ENCODE results near the gene FUNDC2.

Gene FUNDC2

DNA sequence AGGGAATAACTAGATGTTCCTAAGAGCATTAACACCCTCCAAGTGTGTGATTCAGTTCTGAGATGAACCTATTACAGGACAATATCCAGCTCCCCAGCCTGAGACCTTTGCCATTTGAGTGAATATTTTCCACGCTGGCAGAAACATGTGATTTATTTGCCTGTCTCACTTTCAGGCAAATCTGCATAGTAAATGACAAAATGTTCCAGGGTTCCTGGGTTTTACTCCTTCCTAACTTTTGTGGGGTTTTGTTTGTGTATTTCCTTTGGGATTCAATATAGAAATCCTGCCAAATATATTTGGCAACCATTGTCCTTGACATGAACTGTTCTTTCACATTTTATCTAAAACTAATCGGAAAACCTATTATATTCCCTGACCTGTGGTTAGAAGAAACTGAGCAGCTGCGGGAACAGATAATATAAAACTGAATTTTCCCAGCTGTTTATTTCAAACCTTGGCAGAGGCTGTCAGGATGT lies 16.6 kb upstream of the FUNDC2 start:
- TF ChIP-seq EZH2phosphoT487 (IDR thresholded peaks at IDR 0.05; ENCODE audit: low read depth) (no peak), CTCF (IDR thresholded peaks at IDR 0.05; ENCODE audit: low read depth, low read length) (no peak)

GRCh38 chrX:155020591-155020990 lies 6.1 kb upstream of the FUNDC2 start:
- Histone ChIP-seq H3K27me3 (ENCODE audit: low read depth, low read length) (no peaks in the 10 kb centered on the region), H3K27ac (ENCODE audit: low read length) (no peak overlapping the region), H3K4me1 (ENCODE audit: low read length) (no peaks in the 10 kb centered on the region; the same call in 1 of the 2 replicates)

More for the DNA sequence above, 16.6 kb upstream of the FUNDC2 start:
- Histone ChIP-seq H3K27me3 (ENCODE audit: low read depth, low read length) (no peaks in the 10 kb centered on the region), H3K4me1 (ENCODE audit: low read length) (no peaks in the 10 kb centered on the region), H3K9me3 (ENCODE audit: insufficient read depth, low read length) (no peaks in the 10 kb centered on the region), H3K27ac (ENCODE audit: low read length) (no peak overlapping the region), H3K4me3 (ENCODE audit: low read length) (no peak overlapping the region), H4K20me1 (ENCODE audit: insufficient read depth, low read length) (no peaks in the 10 kb centered on the region), H2AFZ (ENCODE audit: low read depth, low read length) (no peak overlapping the region), H3K4me2 (ENCODE audit: low read length) (no peak overlapping the region), H3K36me3 (replicated peaks; ENCODE audit: low read depth, low read length) (no peaks in the 10 kb centered on the region), H3K79me2 (ENCODE audit: low read length) (no peaks in the 10 kb centered on the region), H3K9ac (ENCODE audit: low read length) (no peak overlapping the region)

GRCh38 chrX:155022585-155022984 lies 4.1 kb upstream of the FUNDC2 start, which contains the start of gene F8:
TSS of gene F8 (minus strand) at chrX:155022723. CDS start at chrX:155022552, 171 bp downstream.
- Histone ChIP-seq H2AFZ (ENCODE audit: low read depth, low read length) (no peak within 1 kb of the TSS), H3K9me3 (ENCODE audit: insufficient read depth, low read length) (no peaks in the 10 kb centered on the region), H3K4me2 (ENCODE audit: low read length) (no peak within 1 kb of the TSS), H4K20me1 (ENCODE audit: insufficient read depth, low read length) (no peaks in the 10 kb centered on the region), H3K4me1 (ENCODE audit: low read length) (no peaks in the 10 kb centered on the region; the same call in 1 of the 2 replicates), H3K27me3 (ENCODE audit: low read depth, low read length) (no peaks in the 10 kb centered on the region), H3K4me3 (ENCODE audit: low read length) (no peak within 1 kb of the TSS), H3K79me2 (ENCODE audit: low read length) (peaks cover 4% of the 10 kb centered on the region), H3K9ac (ENCODE audit: low read length) (no peak within 1 kb of the TSS), H3K36me3 (replicated peaks; ENCODE audit: low read depth, low read length) (no peaks in the 10 kb centered on the region), H3K27ac (ENCODE audit: low read length) (no peak within 1 kb of the TSS)
- TF ChIP-seq EZH2phosphoT487 (IDR thresholded peaks at IDR 0.05; ENCODE audit: low read depth) (no peak), CTCF (IDR thresholded peaks at IDR 0.05; ENCODE audit: low read depth, low read length) (no peak)

More at GRCh38 chrX:155020591-155020990, 6.1 kb upstream of the FUNDC2 start:
- Histone ChIP-seq H3K36me3 (replicated peaks; ENCODE audit: low read depth, low read length) (no peaks in the 10 kb centered on the region), H3K9ac (ENCODE audit: low read length) (no peak overlapping the region), H3K4me2 (ENCODE audit: low read length) (no peak overlapping the region), H3K4me3 (ENCODE audit: low read length) (no peak overlapping the region), H4K20me1 (ENCODE audit: insufficient read depth, low read length) (no peaks in the 10 kb centered on the region), H2AFZ (ENCODE audit: low read depth, low read length) (no peak overlapping the region), H3K79me2 (ENCODE audit: low read length) (no peaks in the 10 kb centered on the region), H3K9me3 (ENCODE audit: insufficient read depth, low read length) (no peaks in the 10 kb centered on the region)
- TF ChIP-seq CTCF (IDR thresholded peaks at IDR 0.05; ENCODE audit: low read depth, low read length) (no peak), EZH2phosphoT487 (IDR thresholded peaks at IDR 0.05; ENCODE audit: low read depth) (no peak)

GRCh38 chrX:155023907-155024833 lies 2.5 kb upstream of the FUNDC2 start:
- H4K20me1 ChIP-seq (ENCODE audit: insufficient read depth, low read length), result no peaks in the 10 kb centered on the region
- peaks cover 8% of the 10 kb centered on the region for H3K4me1 ChIP-seq (ENCODE audit: low read length)
- no peak overlapping the region for H3K4me2 ChIP-seq (ENCODE audit: low read length)
- no peaks in the 10 kb centered on the region for H3K36me3 ChIP-seq (replicated peaks; ENCODE audit: low read depth, low read length)
- H3K27ac ChIP-seq (ENCODE audit: low read length), result no peak overlapping the region
- TF ChIP-seq EZH2phosphoT487 (IDR thresholded peaks at IDR 0.05; ENCODE audit: low read depth) (no peak), CTCF (IDR thresholded peaks at IDR 0.05; ENCODE audit: low read depth, low read length) (no peak)
- H3K4me3 ChIP-seq (ENCODE audit: low read length), result no peak overlapping the region
- H3K9ac ChIP-seq (ENCODE audit: low read length), result no peak overlapping the region
- H3K27me3 ChIP-seq (ENCODE audit: low read depth, low read length), result no peaks in the 10 kb centered on the region
- no peaks in the 10 kb centered on the region for H3K9me3 ChIP-seq (ENCODE audit: insufficient read depth, low read length)
- H3K79me2 ChIP-seq (ENCODE audit: low read length), result peaks cover 20% of the 10 kb centered on the region
- no peak overlapping the region for H2AFZ ChIP-seq (ENCODE audit: low read depth, low read length)

Measured in OCI-LY3 (cell line).